KOPT-K1 (cell line): Measurements from ENCODE around the gene RPL29.

Experiments
- H3K27ac ChIP-seq: fragments of 200-600 bp; sonication (generic); 2 replicates; pipeline ENCODE4 v1.5.1; 2016; ENCODE audit warnings: antibody characterized with exemption, mild to moderate bottlenecking, low read depth, low read length; ENCODE audit not compliant: poor library complexity, severe bottlenecking
- H3K36me3 ChIP-seq: fragments of 200-600 bp; sonication (generic); 2 replicates; pipeline ENCODE4 v1.5.1; 2017; ENCODE audit warnings: antibody characterized with exemption, mild to moderate bottlenecking, low read length, moderate library complexity; ENCODE audit not compliant: insufficient read depth
- H3K9me3 ChIP-seq: fragments of 200-600 bp; sonication (generic); 2 replicates; pipeline ENCODE4 v1.5.1; 2017; ENCODE audit warnings: antibody characterized with exemption, low read length, mild to moderate bottlenecking; ENCODE audit not compliant: insufficient read depth, poor library complexity, severe bottlenecking

The RPL29 gene

GRCh38 chr3:52032702-52033408, 37.2 kb upstream of the RPL29 start:
- Histone ChIP-seq H3K9me3 (no peaks in the 10 kb centered on the region), H3K27ac (no peak overlapping the region), H3K36me3 (no peaks in the 10 kb centered on the region)

GRCh38 chr3:52031896-52032295, 36.2 kb upstream of the RPL29 start:
- Histone ChIP-seq H3K27ac (no peak overlapping the region), H3K9me3 (no peaks in the 10 kb centered on the region), H3K36me3 (no peaks in the 10 kb centered on the region)

GRCh38 chr3:52030714-52031310, 35.1 kb upstream of the RPL29 start:
- no peaks in the 10 kb centered on the region for H3K36me3 ChIP-seq
- no peak overlapping the region for H3K27ac ChIP-seq

GRCh38 chr3:52029535-52029934, 33.8 kb upstream of the RPL29 start:
- H3K9me3 ChIP-seq: no peaks in the 10 kb centered on the region
- no peaks in the 10 kb centered on the region for H3K36me3 ChIP-seq
- no peak overlapping the region for H3K27ac ChIP-seq

More at GRCh38 chr3:52030714-52031310, 35.1 kb upstream of the RPL29 start:
- no peaks in the 10 kb centered on the region for H3K9me3 ChIP-seq

- Histone ChIP-seq H3K27ac (no peak overlapping the region), H3K36me3 (no peaks in the 10 kb centered on the region), H3K9me3 (no peaks in the 10 kb centered on the region)
Measured at GRCh38 chr3:52029053-52029452, 33.4 kb upstream of the RPL29 start.

- H3K27ac ChIP-seq: no peak overlapping the region
- no peaks in the 10 kb centered on the region for H3K9me3 ChIP-seq
- no peaks in the 10 kb centered on the region for H3K36me3 ChIP-seq
Measured at GRCh38 chr3:52028572-52028971, 32.9 kb upstream of the RPL29 start.

GRCh38 chr3:52026041-52026440, 30.3 kb upstream of the RPL29 start:
- no peak overlapping the region for H3K27ac ChIP-seq

GRCh38 chr3:52025453-52025852, 29.8 kb upstream of the RPL29 start:
- Histone ChIP-seq H3K36me3 (no peaks in the 10 kb centered on the region), H3K9me3 (no peaks in the 10 kb centered on the region), H3K27ac (no peak overlapping the region)

More at GRCh38 chr3:52026041-52026440, 30.3 kb upstream of the RPL29 start:
- Histone ChIP-seq H3K9me3 (no peaks in the 10 kb centered on the region), H3K36me3 (no peaks in the 10 kb centered on the region)

- Histone ChIP-seq H3K9me3 (no peaks in the 10 kb centered on the region), H3K27ac (no peak overlapping the region), H3K36me3 (no peaks in the 10 kb centered on the region)
Measured at GRCh38 chr3:52024765-52025452, 29.2 kb upstream of the RPL29 start.

GRCh38 chr3:52023860-52024764, 28.4 kb upstream of the RPL29 start:
- no peak overlapping the region for H3K27ac ChIP-seq
- no peaks in the 10 kb centered on the region for H3K36me3 ChIP-seq
- no peaks in the 10 kb centered on the region for H3K9me3 ChIP-seq

GRCh38 chr3:52023101-52023770, 27.5 kb upstream of the RPL29 start:
- H3K27ac ChIP-seq: no peak overlapping the region
- H3K36me3 ChIP-seq: no peaks in the 10 kb centered on the region
- H3K9me3 ChIP-seq: no peaks in the 10 kb centered on the region

GRCh38 chr3:52022323-52023100, 26.8 kb upstream of the RPL29 start:
- H3K36me3 ChIP-seq: no peaks in the 10 kb centered on the region
- H3K9me3 ChIP-seq: no peaks in the 10 kb centered on the region
- H3K27ac ChIP-seq: no peak overlapping the region

GRCh38 chr3:52021489-52022268, 26.0 kb upstream of the RPL29 start:
- Histone ChIP-seq H3K9me3 (no peaks in the 10 kb centered on the region), H3K27ac (no peak overlapping the region), H3K36me3 (no peaks in the 10 kb centered on the region)
